Stimulated activated CD4-positive, alpha-beta T cell treated with anti-CD3 and anti-CD28 coated beads, Interleukin-2, amount 100 ng/mL, for 24 hours (primary cell): Measurements from ENCODE around the gene NYAP2.

Experiments
- DNase-seq, 2 donors: peaks; one replicate each; pipeline ENCODE4 v3.0.0-alpha.2; 2020

Gene NYAP2

GRCh38 chr2:225429717-225430116 lies 30.2 kb downstream of the NYAP2 start:
- DNase-seq: no peak

GRCh38 chr2:225431105-225431863 lies 31.8 kb downstream of the NYAP2 start:
- DNase-seq: no peak

- no peak for DNase-seq
These were observed 34.5 kb downstream of the NYAP2 start for GRCh38 chr2:225434014-225434413.

- no peak for DNase-seq
These were observed 37.8 kb downstream of the NYAP2 start for GRCh38 chr2:225437319-225437718.

GRCh38 chr2:225438248-225438647 lies 38.7 kb downstream of the NYAP2 start:
- DNase-seq: no peak

GRCh38 chr2:225452677-225453076 lies 53.2 kb downstream of the NYAP2 start:
- no peak for DNase-seq

- no peak for DNase-seq
These were observed 54.9 kb downstream of the NYAP2 start for GRCh38 chr2:225454412-225454811.

- no peak for DNase-seq
These were observed 57.2 kb downstream of the NYAP2 start for GRCh38 chr2:225456619-225457260.

- no peak for DNase-seq
These were observed 58.0 kb downstream of the NYAP2 start for GRCh38 chr2:225457482-225457881.

- DNase-seq: no peak
These were observed 59.1 kb downstream of the NYAP2 start for GRCh38 chr2:225458431-225459117.

- DNase-seq: no peak
These were observed 62.9 kb downstream of the NYAP2 start for GRCh38 chr2:225462417-225462816.

- DNase-seq: no peak
These were observed 63.4 kb downstream of the NYAP2 start for GRCh38 chr2:225462945-225463344.

- DNase-seq: no peak
These were observed 63.9 kb downstream of the NYAP2 start for GRCh38 chr2:225463449-225463848.

GRCh38 chr2:225464346-225465025 lies 65.0 kb downstream of the NYAP2 start:
- no peak for DNase-seq

GRCh38 chr2:225465827-225466226 lies 66.3 kb downstream of the NYAP2 start:
- DNase-seq: no peak

GRCh38 chr2:225466891-225467604 lies 67.5 kb downstream of the NYAP2 start:
- DNase-seq: no peak

GRCh38 chr2:225468131-225468530 lies 68.6 kb downstream of the NYAP2 start:
- DNase-seq: no peak

- no peak for DNase-seq
These were observed 71.5 kb downstream of the NYAP2 start for GRCh38 chr2:225471039-225471438.

- DNase-seq: no peak
These were observed 72.0 kb downstream of the NYAP2 start for GRCh38 chr2:225471482-225471881.

GRCh38 chr2:225472161-225472560 lies 72.7 kb downstream of the NYAP2 start:
- DNase-seq: no peak

- no peak for DNase-seq
These were observed 79.9 kb downstream of the NYAP2 start for GRCh38 chr2:225479386-225479785.

GRCh38 chr2:225484751-225485150 lies 85.2 kb downstream of the NYAP2 start:
- DNase-seq: no peak

- no peak for DNase-seq
These were observed 86.7 kb downstream of the NYAP2 start for GRCh38 chr2:225486236-225486635.
